Transverse colon (tissue), 4 donors: Measurements from ENCODE around the gene CTNNA1.

Experiments used
- CTCF ChIP-seq, 5 experiments: fragments of 200-600 bp in 3 of 5; fragments of 450-650 bp in 2 of 5; sonication (generic) in 3 of 5; IDR thresholded peaks; 1 replicate in 2 of 5; 2 replicates in 3 of 5; pipeline ENCODE4 v1.5.1; 2016 to 2017; ENCODE audit warnings: antibody characterized with exemption in 5 of 5, inconsistent platforms in 3 of 5, mild to moderate bottlenecking in 2 of 5, moderate library complexity in 1 of 5
- EP300 ChIP-seq: sonication (generic); formaldehyde crosslinking; IDR thresholded peaks from one replicate; pipeline ENCODE4 v1.6.1; 2017; ENCODE audit warnings: antibody characterized with exemption, low read depth
- POLR2A ChIP-seq: fragments of 450-650 bp; IDR thresholded peaks from one replicate; pipeline ENCODE4 v1.6.1; 2016; ENCODE audit warnings: antibody characterized with exemption, mild to moderate bottlenecking, moderate library complexity
- POLR2AphosphoS5 ChIP-seq, 3 donors: sonication (generic); formaldehyde crosslinking; IDR thresholded peaks; one replicate each; pipeline ENCODE4 v1.6.1; 2016; ENCODE audit warnings: antibody characterized with exemption in 3 of 3

- TF ChIP-seq CTCF (IDR thresholded peaks at IDR 0.05): no peak
- TF ChIP-seq POLR2A: no peak
- TF ChIP-seq EP300: no peak
- TF ChIP-seq POLR2AphosphoS5 (IDR thresholded peaks at IDR 0.05): no peak
Measured at GRCh38 chr5:138706655-138707480, 46.4 kb upstream of the CTNNA1 start.
